Left lung (tissue), 10 donors: ENCODE results near the gene FHOD3. TPM values are rescaled to one million over a fixed set of nuclear protein-coding genes. Genes with fewer than 3 reads are reported as not detected.

Experiments used
- ATAC-seq: fragments of 200-7000 bp; cut with Tn5 transposase; one replicate; pipeline ENCODE4 v1.9.1; 2020; ENCODE audit warnings: moderate library complexity
- DNase-seq, 4 donors: peaks; one replicate each; pipeline ENCODE4 v3.0.0-alpha.2; 2013 to 2020
- H3K27ac ChIP-seq, 2 donors: fragments of 200-600 bp; sonication (generic) in 1 of 2; one replicate each; pipeline versions ENCODE4 v1.5.0 to v1.8.0; 2020 to 2021
- H3K27me3 ChIP-seq, 2 donors: fragments of 200-600 bp; sonication (generic) in 1 of 2; one replicate each; pipeline versions ENCODE4 v1.5.0 to v1.8.0; 2020 to 2021
- H3K36me3 ChIP-seq, 2 donors: fragments of 200-600 bp; sonication (generic) in 1 of 2; one replicate each; pipeline versions ENCODE4 v1.5.0 to v1.8.0; 2020 to 2021
- H3K4me1 ChIP-seq, 2 donors: fragments of 200-600 bp; one replicate each; pipeline ENCODE4 v1.8.0; 2021
- H3K4me3 ChIP-seq, 2 donors: fragments of 200-600 bp; sonication (generic) in 1 of 2; one replicate each; pipeline versions ENCODE4 v1.5.0 to v1.8.0; 2020 to 2021; ENCODE audit warnings: mild to moderate bottlenecking in 1 of 2
- H3K9me3 ChIP-seq, 2 donors: fragments of 200-600 bp; sonication (generic) in 1 of 2; one replicate each; pipeline versions ENCODE4 v1.5.0 to v1.8.0; 2020 to 2021
- intact Hi-C, 2 donors: fragments of 100-400 bp; cut with DNase I; formaldehyde crosslinking; loops; one replicate each; pipeline versions ENCODE4 v1.11.2 to v1.14.2; 2022
- polyA plus RNA-seq, 6 donors: library from polyadenylated mRNA; unstranded; fragments of 120-200 nt; gene quantifications; one replicate each; pipeline ENCODE4 v1.2.1, GENCODE V29; 2013; ENCODE audit not compliant: insufficient read length in 6 of 6
- total RNA-seq, 2 donors: library from RNA; stranded (reverse); fragmentation: NEBNext Ultra II Directional; extraction: Animal tissue kit (Norgen Biotek cat#: 25700); gene quantifications; one replicate each; pipeline ENCODE4 v1.2.1, GENCODE V29; 2021
- TF ChIP-seq, protein P1 (sequence below), 2 donors: fragments of 200-600 bp; sonication (generic) in 1 of 2; IDR thresholded peaks; one replicate each; pipeline versions ENCODE4 v1.5.0 to v1.8.0; 2021; ENCODE audit warnings: antibody characterized with exemption in 2 of 2
- donor health status: DM: no; HTN: yes; CAD: no.
- donor health status: DM: no; HTN: no; CAD: no.

Gene FHOD3
- total and polyA plus RNA-seq, 8 donors, result 0.55 to 2.9 (median 1.5) TPM

DNA sequence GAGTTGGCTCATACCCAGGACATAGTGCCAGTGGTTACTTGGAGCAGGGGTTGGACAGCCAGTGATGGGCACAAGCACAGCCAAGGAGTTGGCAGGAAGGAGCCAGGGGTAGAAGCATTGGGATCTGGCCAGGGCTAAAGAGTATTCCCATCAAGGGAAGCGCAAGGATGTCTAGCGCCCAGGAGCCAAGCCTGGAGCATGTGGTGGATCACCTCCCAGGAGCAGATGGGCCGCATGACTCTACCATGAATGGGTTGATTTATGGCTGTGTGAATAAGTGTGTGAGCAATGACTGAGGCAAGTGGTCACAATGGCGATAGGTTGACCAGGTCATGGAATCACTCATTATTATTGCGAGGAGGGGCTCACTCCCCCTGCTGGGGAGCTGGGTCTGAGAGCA is 111.1 kb downstream of the FHOD3 start:
- Histone ChIP-seq H3K36me3 (no peaks in the 10 kb centered on the region), H3K9me3 (no peaks in the 10 kb centered on the region), H3K4me3 (no peak overlapping the region), H3K27me3 (no peaks in the 10 kb centered on the region), H3K4me1 (no peaks in the 10 kb centered on the region), H3K27ac (no peak overlapping the region)
- DNase-seq, result no peak
- TF ChIP-seq, protein P1, sequence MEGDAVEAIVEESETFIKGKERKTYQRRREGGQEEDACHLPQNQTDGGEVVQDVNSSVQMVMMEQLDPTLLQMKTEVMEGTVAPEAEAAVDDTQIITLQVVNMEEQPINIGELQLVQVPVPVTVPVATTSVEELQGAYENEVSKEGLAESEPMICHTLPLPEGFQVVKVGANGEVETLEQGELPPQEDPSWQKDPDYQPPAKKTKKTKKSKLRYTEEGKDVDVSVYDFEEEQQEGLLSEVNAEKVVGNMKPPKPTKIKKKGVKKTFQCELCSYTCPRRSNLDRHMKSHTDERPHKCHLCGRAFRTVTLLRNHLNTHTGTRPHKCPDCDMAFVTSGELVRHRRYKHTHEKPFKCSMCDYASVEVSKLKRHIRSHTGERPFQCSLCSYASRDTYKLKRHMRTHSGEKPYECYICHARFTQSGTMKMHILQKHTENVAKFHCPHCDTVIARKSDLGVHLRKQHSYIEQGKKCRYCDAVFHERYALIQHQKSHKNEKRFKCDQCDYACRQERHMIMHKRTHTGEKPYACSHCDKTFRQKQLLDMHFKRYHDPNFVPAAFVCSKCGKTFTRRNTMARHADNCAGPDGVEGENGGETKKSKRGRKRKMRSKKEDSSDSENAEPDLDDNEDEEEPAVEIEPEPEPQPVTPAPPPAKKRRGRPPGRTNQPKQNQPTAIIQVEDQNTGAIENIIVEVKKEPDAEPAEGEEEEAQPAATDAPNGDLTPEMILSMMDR (IDR thresholded peaks at IDR 0.05), result no peak
- intact Hi-C loops, result no loop called here
- no peak for ATAC-seq

DNA sequence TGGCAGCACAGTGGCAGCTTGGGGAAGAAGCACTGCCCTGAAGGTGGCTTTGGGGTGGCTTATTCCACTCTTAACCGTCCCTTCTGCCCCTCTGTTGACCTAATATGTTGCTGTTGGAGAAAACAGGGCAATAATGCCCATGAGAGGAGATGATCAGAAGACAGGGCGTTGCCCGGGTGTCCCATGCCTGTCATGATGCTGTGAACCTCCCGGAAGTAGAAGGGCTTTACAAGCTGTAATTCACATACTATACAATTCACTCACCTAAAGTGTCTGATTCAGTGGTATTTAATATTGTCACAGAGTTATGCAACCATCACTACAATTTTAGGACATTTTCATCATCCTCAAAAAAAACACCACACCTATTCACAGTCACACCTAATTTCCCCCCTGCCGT is 112.3 kb downstream of the FHOD3 start:
- Histone ChIP-seq H3K36me3 (no peaks in the 10 kb centered on the region), H3K27me3 (no peaks in the 10 kb centered on the region), H3K9me3 (no peaks in the 10 kb centered on the region), H3K27ac (no peak overlapping the region), H3K4me3 (no peak overlapping the region), H3K4me1 (no peaks in the 10 kb centered on the region)
- ATAC-seq, result no peak
- TF ChIP-seq, protein P1 (IDR thresholded peaks at IDR 0.05), result no peak
- no peak for DNase-seq
- intact Hi-C loops, result no loop called here

DNA sequence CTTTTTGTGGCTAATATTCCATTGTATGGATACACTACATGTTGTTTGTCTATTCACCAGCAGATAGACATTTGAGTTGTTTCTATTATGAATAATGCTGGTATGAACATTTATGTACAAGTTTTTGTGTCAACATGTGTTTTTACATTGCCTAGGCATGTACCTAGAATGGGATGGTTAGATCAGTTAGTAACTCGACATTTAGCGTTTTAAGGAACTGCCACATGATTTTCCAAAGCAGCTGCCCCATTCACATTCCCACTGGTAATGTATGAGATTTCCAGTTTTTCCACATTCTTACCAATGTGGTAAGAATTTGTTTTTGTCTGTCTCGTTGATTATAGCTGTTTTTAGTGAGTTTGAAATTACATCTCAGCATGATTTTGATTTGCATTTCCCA is 112.8 kb downstream of the FHOD3 start:
- H3K36me3 ChIP-seq, result no peaks in the 10 kb centered on the region
- DNase-seq, result no peak
- intact Hi-C loops, result no loop called here
- TF ChIP-seq, protein P1 (IDR thresholded peaks at IDR 0.05), result no peak
- H3K4me1 ChIP-seq, result no peaks in the 10 kb centered on the region
- H3K27me3 ChIP-seq, result no peaks in the 10 kb centered on the region
- ATAC-seq, result no peak
- no peak overlapping the region for H3K4me3 ChIP-seq
- H3K27ac ChIP-seq, result no peak overlapping the region
- no peaks in the 10 kb centered on the region for H3K9me3 ChIP-seq

DNA sequence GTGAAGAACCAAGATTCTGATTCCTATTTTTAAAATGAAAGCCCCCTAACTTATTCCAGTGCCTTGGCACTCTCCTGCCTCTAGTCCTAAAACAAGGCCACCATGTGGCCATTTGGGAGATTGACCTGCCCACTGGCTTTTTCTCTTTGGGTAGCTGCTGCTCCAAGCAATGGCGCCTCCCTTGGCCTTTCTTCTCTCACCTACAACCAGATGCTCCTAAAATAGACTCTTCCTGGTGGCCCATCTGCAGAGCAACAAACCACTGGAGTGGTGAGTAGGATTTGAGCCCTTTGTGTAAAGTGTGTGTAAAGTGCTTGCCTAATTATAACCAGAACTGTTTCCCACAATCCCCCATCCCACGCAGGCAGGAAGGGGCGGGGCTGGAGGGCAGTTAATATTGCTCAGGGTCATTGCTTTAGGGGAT is 114.2 kb downstream of the FHOD3 start:
- Histone ChIP-seq H3K27me3 (no peaks in the 10 kb centered on the region), H3K36me3 (no peaks in the 10 kb centered on the region), H3K4me1 (no peaks in the 10 kb centered on the region), H3K4me3 (no peak overlapping the region), H3K9me3 (no peaks in the 10 kb centered on the region), H3K27ac (no peak overlapping the region)
- DNase-seq, result no peak
- intact Hi-C loops, result no loop called here
- TF ChIP-seq, protein P1 (IDR thresholded peaks at IDR 0.05), result no peak
- no peak for ATAC-seq

DNA sequence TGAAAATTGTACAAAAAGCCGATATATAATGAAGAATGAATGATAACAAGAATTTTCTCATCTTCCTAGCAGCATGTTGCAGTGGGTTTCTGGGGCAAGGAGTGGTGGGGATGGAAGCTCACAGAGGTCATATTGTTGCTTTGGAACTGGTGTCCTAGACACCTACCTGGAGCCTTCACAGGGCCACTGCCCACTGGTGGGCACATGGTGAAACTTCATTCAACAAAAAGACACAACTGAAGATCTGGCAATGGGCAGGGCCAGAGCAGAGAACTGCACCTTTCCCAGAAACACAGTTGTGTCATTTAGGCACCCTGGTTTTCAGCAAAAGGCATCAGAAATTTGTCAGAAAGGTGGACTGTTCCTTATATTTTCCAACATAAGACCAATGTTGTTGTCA is 115.3 kb downstream of the FHOD3 start:
- H3K36me3 ChIP-seq, result no peaks in the 10 kb centered on the region
- intact Hi-C loops, result no loop called here
- no peaks in the 10 kb centered on the region for H3K9me3 ChIP-seq
- DNase-seq (no peak), ATAC-seq (no peak)
- TF ChIP-seq, protein P1 (IDR thresholded peaks at IDR 0.05), result no peak
- no peaks in the 10 kb centered on the region for H3K4me1 ChIP-seq
- no peak overlapping the region for H3K4me3 ChIP-seq
- no peaks in the 10 kb centered on the region for H3K27me3 ChIP-seq
- no peak overlapping the region for H3K27ac ChIP-seq
